PC-3 (cell line): ENCODE measurements around the gene DLG2. TPM values are rescaled to one million over a fixed set of nuclear protein-coding genes. Genes with fewer than 3 reads are reported as not detected.

ENCODE experiments used
- ATAC-seq: fragments of 200-7000 bp; cut with Tn5 transposase; 2 replicates; pipeline ENCODE4 v1.9.1; 2020; ENCODE audit warnings: mild to moderate bottlenecking, moderate library complexity
- Bru-seq: library from RNA; stranded (reverse); fragments of 400-500 nt; gene quantifications from one replicate; lab custom pipeline; 2021; lab: Mats Ljungman, UMichigan
- BruChase-seq, 2 experiments: library from RNA; stranded (reverse); fragments of 400-500 nt; gene quantifications; one replicate each; lab custom pipeline; 2021; lab: Mats Ljungman, UMichigan
- BruUV-seq: library from RNA; stranded (reverse); fragments of 400-500 nt; replicated peaks from 2 replicates; lab custom pipeline; 2021; lab: Mats Ljungman, UMichigan
- CTCF ChIA-PET: fragments of 300-600 bp; sonication (Branson Sonifier 250); formaldehyde crosslinking; loops from one replicate; lab custom pipeline; 2022; ENCODE audit warnings: antibody characterized with exemption; lab: Charles Lee
- POLR2A ChIA-PET: fragments of 300-600 bp; sonication (Branson Sonifier 250); formaldehyde crosslinking; loops from one replicate; lab custom pipeline; 2022; ENCODE audit warnings: antibody characterized with exemption; ENCODE audit not compliant: unreplicated experiment; lab: Charles Lee
- DNase-seq: peaks from one replicate; pipeline ENCODE4 v3.0.0-alpha.2; 2015
- H2AFZ ChIP-seq: fragments of 300-600 bp; sonication (generic); 2 replicates; pipeline ENCODE4 v1.6.0; 2016; ENCODE audit warnings: antibody characterized with exemption, low read length
- H3F3A ChIP-seq: fragments of 300-600 bp; sonication (generic); one replicate; pipeline ENCODE4 v1.6.0; 2017; ENCODE audit warnings: antibody characterized with exemption, low read length, control low read depth, mild to moderate bottlenecking; ENCODE audit not compliant: unreplicated experiment
- H3K27ac ChIP-seq: fragments of 300-600 bp; sonication (generic); 2 replicates; pipeline ENCODE4 v1.5.1; 2016; ENCODE audit warnings: mild to moderate bottlenecking, low read length
- H3K27me3 ChIP-seq: fragments of 300-600 bp; sonication (generic); 2 replicates; pipeline ENCODE4 v1.6.1; 2016; ENCODE audit warnings: low read length, mixed read lengths
- H3K36me3 ChIP-seq: fragments of 300-600 bp; sonication (generic); 2 replicates; pipeline ENCODE4 v1.6.1; 2016; ENCODE audit warnings: low read depth, mixed run types, low read length, mixed read lengths
- H3K4me1 ChIP-seq: fragments of 300-600 bp; sonication (generic); 2 replicates; pipeline ENCODE4 v1.5.1; 2016; ENCODE audit warnings: low read length; ENCODE audit not compliant: insufficient read depth
- H3K4me2 ChIP-seq: fragments of 300-600 bp; sonication (generic); 2 replicates; pipeline ENCODE4 v1.6.0; 2016; ENCODE audit warnings: low read length
- H3K4me3 ChIP-seq: fragments of 300-600 bp; sonication (generic); 2 replicates; pipeline ENCODE4 v1.5.1; 2016; ENCODE audit warnings: mild to moderate bottlenecking, low read length, mixed read lengths
- H3K79me2 ChIP-seq: fragments of 300-600 bp; sonication (generic); 2 replicates; pipeline ENCODE4 v1.6.1; 2017; ENCODE audit warnings: low read length, mixed read lengths
- H3K9ac ChIP-seq: fragments of 300-600 bp; sonication (generic); 2 replicates; pipeline ENCODE4 v1.6.0; 2016; ENCODE audit warnings: mild to moderate bottlenecking, low read length
- H3K9me2 ChIP-seq: fragments of 300-600 bp; sonication (generic); replicated peaks from 2 replicates; pipeline ENCODE4 v1.6.1; 2016; ENCODE audit warnings: mixed run types, low read length, mixed read lengths
- H3K9me3 ChIP-seq: fragments of 300-600 bp; sonication (generic); 2 replicates; pipeline ENCODE4 v1.6.1; 2016; ENCODE audit warnings: low read length, mixed read lengths
- H4K20me1 ChIP-seq: fragments of 300-600 bp; sonication (generic); 2 replicates; pipeline ENCODE4 v1.6.1; 2016; ENCODE audit warnings: low read length, mixed read lengths
- EZH2 ChIP-seq: fragments of 300-600 bp; sonication (generic); IDR thresholded peaks from one replicate; pipeline ENCODE4 v1.6.1; 2017; ENCODE audit warnings: antibody characterized with exemption, mild to moderate bottlenecking, low read length; ENCODE audit not compliant: unreplicated experiment
- EZH2phosphoT487 ChIP-seq: fragments of 300-600 bp; sonication (generic); IDR thresholded peaks from 2 replicates; pipeline ENCODE4 v1.6.1; 2018; ENCODE audit warnings: mild to moderate bottlenecking, antibody characterized with exemption, low read length, borderline replicate concordance
- intact Hi-C: fragments of 100-400 bp; cut with micrococcal nuclease; formaldehyde crosslinking; loops from 2 replicates; pipeline ENCODE4 v1.9.0; 2023
- long read RNA-seq: library from polyadenylated mRNA; unstranded; transcript quantifications from one replicate; pipeline ENCODE4 v2.0.0, GENCODE V29; 2021; ENCODE audit not compliant: unreplicated experiment
- total RNA-seq: library from RNA; depleted of rRNA; stranded (reverse); fragments of >200 nt; gene quantifications from 2 replicates; pipeline ENCODE4 v1.2.3, GENCODE V29; 2014; rRNA removed
- TF ChIP-seq, protein P1 (sequence below): fragments of 300-600 bp; sonication (generic); conservative IDR thresholded peaks from 2 replicates; pipeline ENCODE4 v1.5.1; 2017; ENCODE audit warnings: antibody characterized with exemption, low read depth, mild to moderate bottlenecking, low read length

Gene DLG2
- total RNA-seq (0.58 and 4.3 TPM in 2 replicates), Bru-seq, nascent RNA (percentile 31 among the genes with signal in this experiment), BruChase-seq, experiment 1, labeled RNA remaining after a 6-hour chase (percentile 41 among the genes with signal in this experiment), BruChase-seq, experiment 2, labeled RNA remaining after a 2-hour chase (percentile 52 among the genes with signal in this experiment)
- long read RNA-seq, partial matches to known transcripts, result 0 of 6 reads
- long read RNA-seq, other reads (novel, unspliced or antisense), result 6 of 6 reads

DNA sequence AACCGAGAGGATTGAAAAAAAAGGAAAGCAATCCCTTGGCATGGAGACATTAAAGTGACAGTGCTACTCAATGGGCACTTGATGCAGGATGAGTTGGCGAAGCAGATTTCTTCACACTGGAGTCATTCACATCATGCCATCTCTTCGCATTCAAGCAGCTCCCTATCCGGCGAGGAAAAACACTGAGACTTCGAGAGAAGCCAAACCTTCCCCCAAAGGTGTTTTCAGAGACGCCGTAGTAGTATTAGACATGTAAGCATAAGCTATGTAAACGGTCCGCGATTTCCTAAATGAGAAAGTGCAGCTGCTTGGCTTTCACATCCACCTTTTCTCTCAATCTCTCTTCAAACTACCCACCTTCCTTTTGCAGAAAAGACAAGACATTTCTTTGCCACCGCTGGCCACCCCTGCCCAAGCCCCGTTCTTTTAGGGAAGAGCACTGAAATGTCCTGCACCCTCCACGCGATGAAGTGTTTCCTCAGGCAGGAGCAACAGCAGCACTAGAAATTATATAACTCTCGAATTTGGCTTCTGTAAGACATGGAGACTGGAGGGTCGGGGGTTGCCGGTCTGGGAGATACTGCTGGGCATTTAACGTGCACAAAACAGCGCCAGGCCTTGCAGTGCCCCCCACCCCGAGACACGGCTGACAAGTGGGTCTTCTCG lies at the start of gene DLG2:
TSS of gene DLG2 (minus strand) at position 13 of the 666 bp plus-strand sequence.
- Histone ChIP-seq H3F3A (no peaks in the 10 kb centered on the region), H4K20me1 (no peaks in the 10 kb centered on the region), H3K27me3 (no peaks in the 10 kb centered on the region), H3K27ac (0 out of 2 replicates have a peak within 1 kb of the TSS, but pooled peaks have one; percentile 1), H3K4me3 (peak within 1 kb of the TSS; percentile 83), H3K9me3 (no peaks in the 10 kb centered on the region), H3K4me1 (peaks cover 25% of the 10 kb centered on the region), H3K9me2 (no peaks in the 10 kb centered on the region), H3K4me2 (peak within 1 kb of the TSS; percentile 97), H3K36me3 (peaks cover 12% of the 10 kb centered on the region; the same call in 1 of the 2 replicates), H2AFZ (peak within 1 kb of the TSS; percentile 89), H3K9ac (peak within 1 kb of the TSS; percentile 65), H3K79me2 (peaks cover 39% of the 10 kb centered on the region)
- BruUV-seq, result no TSS peak
- ChIA-PET POLR2A (interaction anchor here (0.6 to 0.8 kb wide), 3 partner anchors 20 to 235 kb away, joined by 3 to 16 read pairs (median 8); partner anchors contain the start of gene TMEM126A), CTCF (no interaction called here)
- TF ChIP-seq EZH2 (no peak), EZH2phosphoT487 (no peak)
- TF ChIP-seq, protein P1, sequence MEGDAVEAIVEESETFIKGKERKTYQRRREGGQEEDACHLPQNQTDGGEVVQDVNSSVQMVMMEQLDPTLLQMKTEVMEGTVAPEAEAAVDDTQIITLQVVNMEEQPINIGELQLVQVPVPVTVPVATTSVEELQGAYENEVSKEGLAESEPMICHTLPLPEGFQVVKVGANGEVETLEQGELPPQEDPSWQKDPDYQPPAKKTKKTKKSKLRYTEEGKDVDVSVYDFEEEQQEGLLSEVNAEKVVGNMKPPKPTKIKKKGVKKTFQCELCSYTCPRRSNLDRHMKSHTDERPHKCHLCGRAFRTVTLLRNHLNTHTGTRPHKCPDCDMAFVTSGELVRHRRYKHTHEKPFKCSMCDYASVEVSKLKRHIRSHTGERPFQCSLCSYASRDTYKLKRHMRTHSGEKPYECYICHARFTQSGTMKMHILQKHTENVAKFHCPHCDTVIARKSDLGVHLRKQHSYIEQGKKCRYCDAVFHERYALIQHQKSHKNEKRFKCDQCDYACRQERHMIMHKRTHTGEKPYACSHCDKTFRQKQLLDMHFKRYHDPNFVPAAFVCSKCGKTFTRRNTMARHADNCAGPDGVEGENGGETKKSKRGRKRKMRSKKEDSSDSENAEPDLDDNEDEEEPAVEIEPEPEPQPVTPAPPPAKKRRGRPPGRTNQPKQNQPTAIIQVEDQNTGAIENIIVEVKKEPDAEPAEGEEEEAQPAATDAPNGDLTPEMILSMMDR, result no peak
- intact Hi-C loops, result loop anchor here (2.0 to 10.0 kb wide), 2 partner anchors 33 to 1287 kb away; no protein-coding TSS in a partner anchor
- ATAC-seq (peak; percentile 16), DNase-seq (peak; percentile 61)

DNA sequence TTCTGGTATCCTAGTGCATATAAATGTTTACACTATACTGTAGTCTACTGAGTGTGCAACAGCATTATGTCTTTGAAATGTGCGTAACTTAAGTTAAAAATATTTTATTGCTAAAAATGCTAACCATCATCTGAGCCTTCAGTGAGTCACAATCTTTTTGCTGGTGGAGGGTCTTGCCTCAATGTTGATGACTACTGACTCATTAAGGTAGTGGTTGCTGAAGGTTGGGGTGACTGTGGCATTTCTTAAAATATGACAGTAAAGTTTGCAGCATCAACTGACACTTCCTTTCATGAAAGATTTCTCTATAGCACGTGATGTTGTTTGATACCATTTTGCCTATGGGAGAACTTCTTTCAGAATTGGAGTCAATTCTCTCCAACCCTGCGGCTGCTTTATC lies 46.2 kb upstream of the DLG2 start:
- H3K9me2 ChIP-seq, result no peaks in the 10 kb centered on the region

More for the DNA sequence above, 46.2 kb upstream of the DLG2 start:
- Histone ChIP-seq H3K36me3 (no peaks in the 10 kb centered on the region), H3F3A (no peaks in the 10 kb centered on the region), H4K20me1 (no peaks in the 10 kb centered on the region), H3K4me1 (no peaks in the 10 kb centered on the region), H2AFZ (no peak overlapping the region), H3K9ac (no peak overlapping the region), H3K4me2 (no peak overlapping the region), H3K9me3 (no peaks in the 10 kb centered on the region), H3K27ac (no peak overlapping the region), H3K27me3 (no peaks in the 10 kb centered on the region), H3K4me3 (no peak overlapping the region), H3K79me2 (no peaks in the 10 kb centered on the region)
- no peak for DNase-seq
- no TSS peak for BruUV-seq
- ATAC-seq, result no peak
- POLR2A ChIA-PET, result no interaction called here
- intact Hi-C loops, result no loop called here
- TF ChIP-seq EZH2 (no peak), EZH2phosphoT487 (no peak)
- TF ChIP-seq, protein P1, result no peak
- CTCF ChIA-PET, result no interaction called here
